Keratinocyte (primary cell): ENCODE results near the gene MAOA. TPM values are rescaled to one million over a fixed set of nuclear protein-coding genes. Genes with fewer than 3 reads are reported as not detected.

Experiments used
- DNase-seq: peaks from one replicate; pipeline ENCODE4 v3.0.0-alpha.2; 2011; ENCODE audit warnings: low read depth, missing footprints, low spot score
- FAIRE-seq: peaks from 2 replicates; lab custom pipeline; 2011; peaks lifted over from hg19 to GRCh38; lab: Jason Lieb, UNC
- H2AFZ ChIP-seq: 2 replicates; pipeline ENCODE4 v1.6.0; 2012; ENCODE audit warnings: low read length, control low read depth, inconsistent platforms; ENCODE audit not compliant: control insufficient read depth
- H3K27ac ChIP-seq: 2 replicates; pipeline ENCODE4 v1.5.1; 2011; ENCODE audit warnings: low read length; ENCODE audit not compliant: control insufficient read depth, insufficient read depth
- H3K27me3 ChIP-seq: 3 replicates; pipeline ENCODE4 v1.6.0; 2011; ENCODE audit warnings: low read length; ENCODE audit not compliant: control insufficient read depth, insufficient read depth; ENCODE audit errors: extremely low read depth
- H3K36me3 ChIP-seq, 2 experiments: 2 replicates in 1 of 2; 3 replicates in 1 of 2; pipeline ENCODE4 v1.5.1; 2011; ENCODE audit warnings: low read length in 2 of 2, mild to moderate bottlenecking in 1 of 2; ENCODE audit not compliant: control insufficient read depth in 2 of 2, insufficient read depth in 2 of 2; ENCODE audit errors: extremely low read depth in 1 of 2
- H3K4me1 ChIP-seq: 3 replicates; pipeline ENCODE4 v1.5.1; 2011; ENCODE audit warnings: low read length; ENCODE audit not compliant: control insufficient read depth, insufficient read depth; ENCODE audit errors: extremely low read depth
- H3K4me2 ChIP-seq: 3 replicates; pipeline ENCODE4 v1.6.0; 2011; ENCODE audit warnings: low read depth, low read length; ENCODE audit not compliant: control insufficient read depth, insufficient read depth; ENCODE audit errors: extremely low read depth
- H3K4me3 ChIP-seq, 3 experiments: fragments of 200-600 bp in 1 of 3; sonication (generic) in 1 of 3; 2 replicates in 2 of 3; 3 replicates in 1 of 3; pipeline ENCODE4 v1.5.1; 2011 to 2016; ENCODE audit warnings: low read length in 3 of 3, mild to moderate bottlenecking in 3 of 3, control low read depth in 2 of 3, inconsistent platforms in 1 of 3, low read depth in 1 of 3, mixed read lengths in 1 of 3, mixed run types in 1 of 3, moderate library complexity in 1 of 3; ENCODE audit not compliant: control insufficient read depth in 2 of 3, insufficient read depth in 2 of 3; ENCODE audit errors: extremely low read depth in 1 of 3
- H3K79me2 ChIP-seq: 2 replicates; pipeline ENCODE4 v1.6.0; 2012; ENCODE audit warnings: low read length; ENCODE audit not compliant: control insufficient read depth, insufficient read depth
- H3K9ac ChIP-seq: 3 replicates; pipeline ENCODE4 v1.6.0; 2011; ENCODE audit warnings: low read length; ENCODE audit not compliant: control insufficient read depth, insufficient read depth; ENCODE audit errors: extremely low read depth
- H3K9me1 ChIP-seq: 3 replicates; pipeline ENCODE4 v1.6.0; 2011; ENCODE audit warnings: low read length; ENCODE audit not compliant: control insufficient read depth, insufficient read depth; ENCODE audit errors: extremely low read depth
- H3K9me3 ChIP-seq: 2 replicates; pipeline ENCODE4 v1.5.1; 2012; ENCODE audit warnings: low read depth, low read length; ENCODE audit not compliant: control insufficient read depth
- H4K20me1 ChIP-seq: 3 replicates; pipeline ENCODE4 v1.6.0; 2011; ENCODE audit warnings: low read length; ENCODE audit not compliant: control insufficient read depth, insufficient read depth; ENCODE audit errors: extremely low read depth
- CTCF ChIP-seq, 3 experiments: IDR thresholded peaks in 1 of 3; conservative IDR thresholded peaks in 1 of 3; optimal IDR thresholded peaks in 1 of 3; 2 replicates in 2 of 3; 3 replicates in 1 of 3; pipeline versions ENCODE3 to v1.5.1; 2011; ENCODE audit warnings: low read length in 3 of 3, mild to moderate bottlenecking in 3 of 3, moderate library complexity in 2 of 3, control low read depth in 1 of 3, inconsistent platforms in 1 of 3; ENCODE audit not compliant: insufficient read depth in 2 of 3; ENCODE audit errors: extremely low read depth in 1 of 3
- EZH2 ChIP-seq: IDR thresholded peaks from one replicate; pipeline ENCODE4 v1.6.1; 2012; ENCODE audit warnings: inconsistent platforms, mild to moderate bottlenecking, low read length, moderate library complexity
- dilution Hi-C: fragments of 300-500 bp; cut with MboI; formaldehyde crosslinking; loops from one replicate; pipeline ENCODE4 v1.7.0; 2020; ENCODE audit warnings: low sequenced_read_pairs; ENCODE audit not compliant: extremely low pct_ligation_motif_present
- polyA plus RNA-seq, 5 experiments: library from polyadenylated mRNA; depleted of rRNA in 3 of 5; stranded (reverse) in 3 of 5; stranded (forward) in 1 of 5; unstranded in 1 of 5; fragments of >200 nt; gene quantifications; 1 replicate in 1 of 5; 2 replicates in 3 of 5; 3 replicates in 1 of 5; pipeline versions ENCODE4 v1.2.1 to v1.2.3, GENCODE V29; 2011 to 2012; ENCODE audit warnings: missing spikeins in 2 of 5, low read depth in 1 of 5, low replicate concordance in 1 of 5

Gene MAOA
- polyA plus RNA-seq, 1 donor (not counting 4 experiments of a cell fraction or from before 2014, with no cell fraction given): 69.7 TPM

- Histone ChIP-seq H3K9me3 (no peaks in the 10 kb centered on the region), H3K27ac (no peak overlapping the region), H4K20me1 (no peaks in the 10 kb centered on the region), H3K36me3 (no peaks in the 10 kb centered on the region), H3K9me1 (no peaks in the 10 kb centered on the region), H3K9ac (no peak overlapping the region), H3K4me3 (no peak overlapping the region), H3K4me1 (no peaks in the 10 kb centered on the region), H3K79me2 (no peaks in the 10 kb centered on the region), H2AFZ (no peak overlapping the region), H3K4me2 (no peak overlapping the region), H3K27me3 (peaks cover 2% of the 10 kb centered on the region)
- FAIRE-seq (no peak), DNase-seq (no peak)
- dilution Hi-C loops: no loop called here
- TF ChIP-seq CTCF (optimal IDR thresholded peaks at IDR 0.05 in 1 of 3, IDR thresholded peaks at IDR 0.05 in 1 of 3, conservative IDR thresholded peaks at IDR 0.05 in 1 of 3; ENCODE audit: extremely low read depth in 1 of 3, insufficient read depth in 2 of 3, low read length in 3 of 3): no peak
- TF ChIP-seq EZH2: no peak
Observed at GRCh38 chrX:43756076-43756475, 100.0 kb downstream of the MAOA start.

DNA sequence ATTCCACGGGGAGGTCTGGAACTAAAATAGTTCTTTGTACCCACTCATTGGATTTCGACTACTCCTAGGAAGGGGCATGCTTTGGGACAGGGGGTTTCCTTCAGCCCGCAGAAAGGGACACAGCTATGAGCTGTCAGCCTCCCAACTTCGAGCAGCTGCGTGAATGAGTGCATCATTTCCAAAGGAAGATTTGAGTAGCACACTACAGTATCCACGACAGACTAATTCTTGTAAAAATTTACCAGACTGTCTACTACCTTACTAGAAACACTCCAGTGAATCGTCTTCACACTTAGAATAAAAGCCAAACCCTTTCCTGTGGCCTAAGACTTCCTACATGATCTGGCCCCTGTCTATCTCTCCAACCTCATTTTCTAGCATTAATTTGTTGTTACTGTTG, 101.9 kb downstream of the MAOA start:
- H3K27ac ChIP-seq: no peak overlapping the region
- dilution Hi-C loops: no loop called here
- no peak for FAIRE-seq

More for the DNA sequence above, 101.9 kb downstream of the MAOA start:
- Histone ChIP-seq H3K36me3 (no peaks in the 10 kb centered on the region), H3K79me2 (no peaks in the 10 kb centered on the region), H3K27me3 (peaks cover 2% of the 10 kb centered on the region), H3K9me3 (no peaks in the 10 kb centered on the region), H2AFZ (no peak overlapping the region), H3K4me1 (no peaks in the 10 kb centered on the region), H4K20me1 (no peaks in the 10 kb centered on the region), H3K9me1 (no peaks in the 10 kb centered on the region), H3K9ac (no peak overlapping the region), H3K4me3 (no peak overlapping the region), H3K4me2 (no peak overlapping the region)
- DNase-seq: no peak
- TF ChIP-seq EZH2 (no peak), CTCF (optimal IDR thresholded peaks at IDR 0.05 in 1 of 3, IDR thresholded peaks at IDR 0.05 in 1 of 3, conservative IDR thresholded peaks at IDR 0.05 in 1 of 3; ENCODE audit: extremely low read depth in 1 of 3, insufficient read depth in 2 of 3, low read length in 3 of 3) (no peak)
